Gastrocnemius medialis (tissue), 4 donors: ENCODE results near the gene RBM45. TPM values are rescaled to one million over a fixed set of nuclear protein-coding genes. Genes with fewer than 3 reads are reported as not detected.

Experiments
- ATAC-seq, 2 donors: fragments of 150-250 bp; one replicate each; pipeline ENCODE4 v1.9.1; 2016
- DNase-seq, 2 donors: peaks; one replicate each; pipeline ENCODE4 v3.0.0-alpha.2; 2019
- H3K27ac ChIP-seq, 4 donors: fragments of 200-600 bp; sonication (generic); 1 replicate in 1 of 4; 2 replicates in 3 of 4; pipeline ENCODE4 v1.5.1; 2016 to 2018; ENCODE audit warnings: mild to moderate bottlenecking in 2 of 4, moderate library complexity in 1 of 4
- H3K27me3 ChIP-seq, 3 donors: fragments of 200-600 bp; sonication (generic) in 2 of 3; 1 replicate in 1 of 3; 2 replicates in 2 of 3; pipeline versions ENCODE4 v1.5.1 to v1.6.0; 2016 to 2019; ENCODE audit warnings: mild to moderate bottlenecking in 1 of 3, moderate library complexity in 1 of 3
- H3K36me3 ChIP-seq, 2 donors: fragments of 200-600 bp; sonication (generic) in 1 of 2; one replicate each; pipeline ENCODE4 v1.5.1; 2017 to 2018
- H3K4me1 ChIP-seq, 2 donors: fragments of 200-600 bp; sonication (generic) in 1 of 2; one replicate each; pipeline ENCODE4 v1.5.1; 2016 to 2017; ENCODE audit warnings: mild to moderate bottlenecking in 2 of 2
- H3K4me3 ChIP-seq, 4 donors: fragments of 200-600 bp; sonication (generic) in 3 of 4; 1 replicate in 1 of 4; 2 replicates in 3 of 4; pipeline ENCODE4 v1.5.1; 2016 to 2019; ENCODE audit warnings: mild to moderate bottlenecking in 2 of 4
- H3K9me3 ChIP-seq, 3 donors: fragments of 200-600 bp; sonication (generic) in 2 of 3; 1 replicate in 1 of 3; 2 replicates in 2 of 3; pipeline ENCODE4 v1.5.1; 2016 to 2019
- CTCF ChIP-seq, 5 experiments: fragments of 450-650 bp in 3 of 5; fragments of 200-600 bp in 2 of 5; sonication (generic) in 2 of 5; IDR thresholded peaks in 4 of 5; conservative IDR thresholded peaks in 1 of 5; 1 replicate in 4 of 5; 2 replicates in 1 of 5; pipeline ENCODE4 v1.5.1; 2016 to 2019; ENCODE audit warnings: antibody characterized with exemption in 5 of 5, mild to moderate bottlenecking in 3 of 5, moderate library complexity in 3 of 5
- POLR2A ChIP-seq, 2 donors: fragments of 450-650 bp; IDR thresholded peaks; one replicate each; pipeline ENCODE4 v1.6.1; 2017; ENCODE audit warnings: antibody characterized with exemption in 2 of 2, mild to moderate bottlenecking in 2 of 2, moderate library complexity in 2 of 2
- in situ Hi-C, 4 donors: fragments of 200-750 bp; cut with MboI; loops; one replicate each; pipeline versions ENCODE4 v1.15.0 to v1.8.0; 2017; ENCODE audit warnings: low sequenced_read_pairs in 4 of 4
- intact Hi-C: fragments of 100-400 bp; cut with DNase I; formaldehyde crosslinking; loops from one replicate; pipeline ENCODE4 v1.15.1; 2023; ENCODE audit warnings: low total_unique reads
- total RNA-seq, 4 donors: library from RNA; depleted of rRNA; stranded (reverse); fragments of >200 nt; gene quantifications; one replicate each; pipeline versions ENCODE4 v1.1.0 to v1.2.3, GENCODE V29; 2016

The RBM45 gene
- total RNA-seq, 4 donors from 2014 or later, result 2.0 to 8.1 (median 5.5) TPM

- Histone ChIP-seq H3K36me3 (no peaks in the 10 kb centered on the region), H3K4me1 (no peaks in the 10 kb centered on the region), H3K4me3 (no peak overlapping the region), H3K9me3 (no peaks in the 10 kb centered on the region), H3K27me3 (no peaks in the 10 kb centered on the region), H3K27ac (no peak overlapping the region)
- TF ChIP-seq CTCF (IDR thresholded peaks at IDR 0.05 in 4 of 5, conservative IDR thresholded peaks at IDR 0.05 in 1 of 5) (no peak), POLR2A (IDR thresholded peaks at IDR 0.05) (no peak)
- in situ Hi-C loops, result no loop called here
- no peak for ATAC-seq
- DNase-seq, result no peak
- intact Hi-C loops, result no loop called here
These were observed 48.4 kb downstream of the RBM45 start for GRCh38 chr2:178160601-178161000.

GRCh38 chr2:178163395-178163794, 51.2 kb downstream of the RBM45 start:
- Histone ChIP-seq H3K9me3 (no peaks in the 10 kb centered on the region), H3K4me3 (no peak overlapping the region), H3K27ac (no peak overlapping the region), H3K36me3 (no peaks in the 10 kb centered on the region), H3K27me3 (no peaks in the 10 kb centered on the region), H3K4me1 (no peaks in the 10 kb centered on the region)
- ATAC-seq (no peak), DNase-seq (no peak)
- in situ Hi-C loops (no loop called here), intact Hi-C loops (no loop called here)
- no peak for TF ChIP-seq POLR2A (IDR thresholded peaks at IDR 0.05)
- TF ChIP-seq CTCF (IDR thresholded peaks at IDR 0.05 in 4 of 5, conservative IDR thresholded peaks at IDR 0.05 in 1 of 5), result no peak

GRCh38 chr2:178163911-178164310, 51.7 kb downstream of the RBM45 start:
- Histone ChIP-seq H3K9me3 (no peaks in the 10 kb centered on the region), H3K36me3 (no peaks in the 10 kb centered on the region), H3K4me1 (no peaks in the 10 kb centered on the region), H3K4me3 (no peak overlapping the region), H3K27ac (no peak overlapping the region), H3K27me3 (no peaks in the 10 kb centered on the region)
- no peak for ATAC-seq
- intact Hi-C loops (no loop called here), in situ Hi-C loops (no loop called here)
- TF ChIP-seq CTCF (IDR thresholded peaks at IDR 0.05 in 4 of 5, conservative IDR thresholded peaks at IDR 0.05 in 1 of 5) (no peak), POLR2A (IDR thresholded peaks at IDR 0.05) (no peak)
- no peak for DNase-seq

GRCh38 chr2:178173657-178174056, 61.4 kb downstream of the RBM45 start:
- no peak overlapping the region for H3K27ac ChIP-seq
- intact Hi-C loops (no loop called here), in situ Hi-C loops (no loop called here)
- no peak overlapping the region for H3K4me3 ChIP-seq
- ATAC-seq (no peak), DNase-seq (no peak)
- no peak for TF ChIP-seq CTCF (IDR thresholded peaks at IDR 0.05 in 4 of 5, conservative IDR thresholded peaks at IDR 0.05 in 1 of 5)
- no peak for TF ChIP-seq POLR2A (IDR thresholded peaks at IDR 0.05)
- no peaks in the 10 kb centered on the region for H3K9me3 ChIP-seq
- H3K36me3 ChIP-seq, result no peaks in the 10 kb centered on the region
- no peaks in the 10 kb centered on the region for H3K27me3 ChIP-seq
- no peaks in the 10 kb centered on the region for H3K4me1 ChIP-seq

GRCh38 chr2:178177066-178177679, 64.9 kb downstream of the RBM45 start:
- H3K27me3 ChIP-seq, result no peaks in the 10 kb centered on the region
- DNase-seq (no peak), ATAC-seq (no peak)
- H3K27ac ChIP-seq, result no peak overlapping the region
- H3K4me3 ChIP-seq, result no peak overlapping the region
- TF ChIP-seq POLR2A (IDR thresholded peaks at IDR 0.05), result no peak
- no peak for TF ChIP-seq CTCF (IDR thresholded peaks at IDR 0.05 in 4 of 5, conservative IDR thresholded peaks at IDR 0.05 in 1 of 5)
- no peaks in the 10 kb centered on the region for H3K36me3 ChIP-seq
- H3K9me3 ChIP-seq, result no peaks in the 10 kb centered on the region
- intact Hi-C loops (no loop called here), in situ Hi-C loops (no loop called here)
- H3K4me1 ChIP-seq, result no peaks in the 10 kb centered on the region
